Osteoblast (primary cell): Measurements from ENCODE around the gene AVL9. TPM values are rescaled to one million over a fixed set of nuclear protein-coding genes. Genes with fewer than 3 reads are reported as not detected.

Source experiments
- DNase-seq: peaks from one replicate; pipeline ENCODE4 v3.0.0; 2011; ENCODE audit warnings: low spot score, mixed read lengths; ENCODE audit not compliant: insufficient read length; ENCODE audit errors: missing footprints
- H2AFZ ChIP-seq: 2 replicates; pipeline ENCODE4 v1.6.0; 2011; ENCODE audit warnings: mild to moderate bottlenecking, low read length
- H3K27ac ChIP-seq: 2 replicates; pipeline ENCODE4 v1.5.1; 2011; ENCODE audit warnings: mild to moderate bottlenecking, low read depth, low read length, moderate library complexity
- H3K27me3 ChIP-seq: 2 replicates; pipeline ENCODE4 v1.6.0; 2012; ENCODE audit warnings: mild to moderate bottlenecking, control low read depth, inconsistent platforms, low read length, moderate library complexity; ENCODE audit not compliant: insufficient read depth
- H3K36me3 ChIP-seq: 2 replicates; pipeline ENCODE4 v1.5.1; 2011; ENCODE audit warnings: mild to moderate bottlenecking, low read length, control low read depth, moderate library complexity; ENCODE audit not compliant: insufficient read depth
- H3K4me1 ChIP-seq: 2 replicates; pipeline ENCODE4 v1.5.1; 2011; ENCODE audit warnings: mild to moderate bottlenecking, low read length, control low read depth, moderate library complexity; ENCODE audit not compliant: insufficient read depth
- H3K4me2 ChIP-seq: 2 replicates; pipeline ENCODE4 v1.6.0; 2011; ENCODE audit warnings: mild to moderate bottlenecking, low read length; ENCODE audit not compliant: insufficient read depth
- H3K4me3 ChIP-seq: fragments of 200-600 bp; sonication (generic); 3 replicates; pipeline ENCODE4 v1.5.1; 2012; ENCODE audit warnings: mild to moderate bottlenecking, low read length, inconsistent platforms; ENCODE audit not compliant: insufficient read depth
- H3K79me2 ChIP-seq: 2 replicates; pipeline ENCODE4 v1.6.0; 2012; ENCODE audit warnings: mild to moderate bottlenecking, low read length, control low read depth, inconsistent platforms; ENCODE audit not compliant: insufficient read depth
- H3K9me3 ChIP-seq: 2 replicates; pipeline ENCODE4 v1.5.1; 2011; ENCODE audit warnings: low read depth, low read length, control low read depth
- H4K20me1 ChIP-seq: 2 replicates; pipeline ENCODE4 v1.6.0; 2012; ENCODE audit warnings: mild to moderate bottlenecking, low read length, control low read depth; ENCODE audit not compliant: insufficient read depth
- CTCF ChIP-seq: IDR thresholded peaks from 2 replicates; pipeline ENCODE4 v1.5.1; 2011; ENCODE audit warnings: mild to moderate bottlenecking, low read depth, low read length, moderate library complexity; ENCODE audit errors: extremely low read depth
- total RNA-seq: library from RNA; depleted of rRNA; stranded (reverse); fragments of >200 nt; gene quantifications from 2 replicates; pipeline ENCODE4 v1.2.3, GENCODE V29; 2012

AVL9 gene
- total RNA-seq, 1 donor = 32.2 TPM

GRCh38 chr7:32574626-32575025 lies 79.3 kb downstream of the AVL9 start:
- no peak for TF ChIP-seq CTCF

GRCh38 chr7:32577421-32577820 lies 82.1 kb downstream of the AVL9 start:
- H3K27ac ChIP-seq = no peak overlapping the region
- DNase-seq = no peak
- no peak overlapping the region for H3K4me2 ChIP-seq
- H3K36me3 ChIP-seq = peaks cover 73% of the 10 kb centered on the region
- H2AFZ ChIP-seq = no peak overlapping the region
- H3K27me3 ChIP-seq = no peaks in the 10 kb centered on the region
- H4K20me1 ChIP-seq = no peaks in the 10 kb centered on the region
- no peaks in the 10 kb centered on the region for H3K4me1 ChIP-seq
- TF ChIP-seq CTCF = no peak
- no peaks in the 10 kb centered on the region for H3K9me3 ChIP-seq
- H3K79me2 ChIP-seq = peaks cover 9% of the 10 kb centered on the region
- H3K4me3 ChIP-seq = no peak overlapping the region

More at GRCh38 chr7:32574626-32575025, 79.3 kb downstream of the AVL9 start:
- H2AFZ ChIP-seq = no peak overlapping the region
- no peak overlapping the region for H3K4me3 ChIP-seq
- no peaks in the 10 kb centered on the region for H3K4me1 ChIP-seq
- no peaks in the 10 kb centered on the region for H4K20me1 ChIP-seq
- no peak overlapping the region for H3K27ac ChIP-seq
- H3K36me3 ChIP-seq = peaks cover 54% of the 10 kb centered on the region
- peaks cover 15% of the 10 kb centered on the region for H3K79me2 ChIP-seq
- H3K9me3 ChIP-seq = no peaks in the 10 kb centered on the region
- no peaks in the 10 kb centered on the region for H3K27me3 ChIP-seq
- DNase-seq = no peak
- H3K4me2 ChIP-seq = no peak overlapping the region

- DNase-seq = no peak
- Histone ChIP-seq H3K36me3 (peaks cover 74% of the 10 kb centered on the region), H3K4me3 (no peak overlapping the region), H3K79me2 (peaks cover 6% of the 10 kb centered on the region), H3K27ac (no peak overlapping the region), H3K4me2 (no peak overlapping the region), H4K20me1 (no peaks in the 10 kb centered on the region), H2AFZ (no peak overlapping the region), H3K9me3 (no peaks in the 10 kb centered on the region), H3K4me1 (no peaks in the 10 kb centered on the region), H3K27me3 (no peaks in the 10 kb centered on the region)
- TF ChIP-seq CTCF = no peak
Observed at GRCh38 chr7:32579776-32580175, 84.5 kb downstream of the AVL9 start.

GRCh38 chr7:32580646-32581045 lies 85.4 kb downstream of the AVL9 start:
- no peak overlapping the region for H3K4me3 ChIP-seq
- no peaks in the 10 kb centered on the region for H3K9me3 ChIP-seq
- H3K4me2 ChIP-seq = no peak overlapping the region
- no peak overlapping the region for H2AFZ ChIP-seq
- TF ChIP-seq CTCF = no peak
- H3K27ac ChIP-seq = no peak overlapping the region
- no peak for DNase-seq
- H3K4me1 ChIP-seq = no peaks in the 10 kb centered on the region
- peaks cover 76% of the 10 kb centered on the region for H3K36me3 ChIP-seq
- H3K27me3 ChIP-seq = no peaks in the 10 kb centered on the region
- H4K20me1 ChIP-seq = no peaks in the 10 kb centered on the region
- peaks cover 6% of the 10 kb centered on the region for H3K79me2 ChIP-seq
